Measurements from ENCODE around the gene TRAPPC6A. TPM values are rescaled to one million over a fixed set of nuclear protein-coding genes. Genes with fewer than 3 reads are reported as not detected.

The TRAPPC6A gene
- total and polyA plus RNA-seq, 9 of the 15 experiments (the other 6 are each of a cell fraction or from before 2014, with no cell fraction given), result 0.82 to 23.6 (median 11.6) TPM

DNA sequence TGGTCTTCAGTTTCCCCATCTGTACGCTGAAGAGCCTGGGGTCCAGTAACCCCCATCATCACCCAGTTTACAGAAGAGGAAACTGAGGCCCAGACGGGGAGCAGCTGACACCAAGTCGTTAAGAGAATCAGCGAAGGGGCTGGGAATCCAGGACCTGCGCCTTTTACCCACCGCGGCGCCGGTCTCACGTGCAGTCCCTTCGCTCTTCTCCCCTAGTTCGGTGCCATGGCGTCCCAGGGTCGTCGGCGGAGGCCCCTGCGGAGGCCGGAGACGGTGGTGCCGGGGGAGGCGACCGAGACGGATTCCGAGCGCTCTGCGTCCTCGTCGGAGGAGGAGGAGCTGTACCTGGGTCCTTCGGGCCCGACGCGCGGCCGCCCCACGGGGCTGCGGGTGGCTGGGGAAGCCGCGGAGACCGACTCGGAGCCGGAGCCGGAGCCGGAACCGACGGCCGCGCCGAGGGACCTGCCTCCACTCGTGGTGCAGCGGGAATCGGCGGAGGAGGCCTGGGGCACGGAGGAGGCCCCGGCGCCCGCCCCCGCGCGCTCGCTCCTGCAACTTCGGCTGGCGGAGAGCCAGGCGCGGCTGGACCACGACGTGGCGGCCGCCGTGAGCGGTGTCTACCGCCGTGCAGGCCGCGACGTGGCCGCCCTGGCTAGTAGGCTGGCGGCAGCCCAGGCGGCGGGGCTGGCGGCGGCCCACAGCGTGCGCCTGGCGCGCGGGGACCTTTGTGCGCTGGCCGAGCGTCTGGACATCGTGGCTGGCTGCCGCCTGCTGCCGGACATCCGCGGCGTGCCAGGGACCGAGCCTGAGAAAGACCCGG lies 1.2 kb upstream of the TRAPPC6A start (continued):
- TF ChIP-seq, protein P1, sequence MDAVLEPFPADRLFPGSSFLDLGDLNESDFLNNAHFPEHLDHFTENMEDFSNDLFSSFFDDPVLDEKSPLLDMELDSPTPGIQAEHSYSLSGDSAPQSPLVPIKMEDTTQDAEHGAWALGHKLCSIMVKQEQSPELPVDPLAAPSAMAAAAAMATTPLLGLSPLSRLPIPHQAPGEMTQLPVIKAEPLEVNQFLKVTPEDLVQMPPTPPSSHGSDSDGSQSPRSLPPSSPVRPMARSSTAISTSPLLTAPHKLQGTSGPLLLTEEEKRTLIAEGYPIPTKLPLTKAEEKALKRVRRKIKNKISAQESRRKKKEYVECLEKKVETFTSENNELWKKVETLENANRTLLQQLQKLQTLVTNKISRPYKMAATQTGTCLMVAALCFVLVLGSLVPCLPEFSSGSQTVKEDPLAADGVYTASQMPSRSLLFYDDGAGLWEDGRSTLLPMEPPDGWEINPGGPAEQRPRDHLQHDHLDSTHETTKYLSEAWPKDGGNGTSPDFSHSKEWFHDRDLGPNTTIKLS (IDR thresholded peaks at IDR 0.05; ENCODE audit: borderline replicate concordance, low read depth), result peak; percentile 97
- TF ChIP-seq ZNF584 (CRISPR knock-in tag; IDR thresholded peaks at IDR 0.05; ENCODE audit: low read depth) (no peak), RAD51 (IDR thresholded peaks at IDR 0.05; ENCODE audit: borderline replicate concordance, low read depth) (no peak), ZNF263 (CRISPR knock-in tag; IDR thresholded peaks at IDR 0.05; ENCODE audit: borderline replicate concordance) (peak; percentile 56), NEUROD1 (IDR thresholded peaks at IDR 0.05; ENCODE audit: borderline replicate concordance, low read depth, low read length, partially characterized antibody) (peak; percentile 48), TAL1 (IDR thresholded peaks at IDR 0.05) (no peak), NCOA6 (IDR thresholded peaks at IDR 0.05) (peak; percentile 71; the same call in 1 of the 2 replicates), MCM7 (IDR thresholded peaks at IDR 0.05) (no peak)
- TF ChIP-seq, protein P2, sequence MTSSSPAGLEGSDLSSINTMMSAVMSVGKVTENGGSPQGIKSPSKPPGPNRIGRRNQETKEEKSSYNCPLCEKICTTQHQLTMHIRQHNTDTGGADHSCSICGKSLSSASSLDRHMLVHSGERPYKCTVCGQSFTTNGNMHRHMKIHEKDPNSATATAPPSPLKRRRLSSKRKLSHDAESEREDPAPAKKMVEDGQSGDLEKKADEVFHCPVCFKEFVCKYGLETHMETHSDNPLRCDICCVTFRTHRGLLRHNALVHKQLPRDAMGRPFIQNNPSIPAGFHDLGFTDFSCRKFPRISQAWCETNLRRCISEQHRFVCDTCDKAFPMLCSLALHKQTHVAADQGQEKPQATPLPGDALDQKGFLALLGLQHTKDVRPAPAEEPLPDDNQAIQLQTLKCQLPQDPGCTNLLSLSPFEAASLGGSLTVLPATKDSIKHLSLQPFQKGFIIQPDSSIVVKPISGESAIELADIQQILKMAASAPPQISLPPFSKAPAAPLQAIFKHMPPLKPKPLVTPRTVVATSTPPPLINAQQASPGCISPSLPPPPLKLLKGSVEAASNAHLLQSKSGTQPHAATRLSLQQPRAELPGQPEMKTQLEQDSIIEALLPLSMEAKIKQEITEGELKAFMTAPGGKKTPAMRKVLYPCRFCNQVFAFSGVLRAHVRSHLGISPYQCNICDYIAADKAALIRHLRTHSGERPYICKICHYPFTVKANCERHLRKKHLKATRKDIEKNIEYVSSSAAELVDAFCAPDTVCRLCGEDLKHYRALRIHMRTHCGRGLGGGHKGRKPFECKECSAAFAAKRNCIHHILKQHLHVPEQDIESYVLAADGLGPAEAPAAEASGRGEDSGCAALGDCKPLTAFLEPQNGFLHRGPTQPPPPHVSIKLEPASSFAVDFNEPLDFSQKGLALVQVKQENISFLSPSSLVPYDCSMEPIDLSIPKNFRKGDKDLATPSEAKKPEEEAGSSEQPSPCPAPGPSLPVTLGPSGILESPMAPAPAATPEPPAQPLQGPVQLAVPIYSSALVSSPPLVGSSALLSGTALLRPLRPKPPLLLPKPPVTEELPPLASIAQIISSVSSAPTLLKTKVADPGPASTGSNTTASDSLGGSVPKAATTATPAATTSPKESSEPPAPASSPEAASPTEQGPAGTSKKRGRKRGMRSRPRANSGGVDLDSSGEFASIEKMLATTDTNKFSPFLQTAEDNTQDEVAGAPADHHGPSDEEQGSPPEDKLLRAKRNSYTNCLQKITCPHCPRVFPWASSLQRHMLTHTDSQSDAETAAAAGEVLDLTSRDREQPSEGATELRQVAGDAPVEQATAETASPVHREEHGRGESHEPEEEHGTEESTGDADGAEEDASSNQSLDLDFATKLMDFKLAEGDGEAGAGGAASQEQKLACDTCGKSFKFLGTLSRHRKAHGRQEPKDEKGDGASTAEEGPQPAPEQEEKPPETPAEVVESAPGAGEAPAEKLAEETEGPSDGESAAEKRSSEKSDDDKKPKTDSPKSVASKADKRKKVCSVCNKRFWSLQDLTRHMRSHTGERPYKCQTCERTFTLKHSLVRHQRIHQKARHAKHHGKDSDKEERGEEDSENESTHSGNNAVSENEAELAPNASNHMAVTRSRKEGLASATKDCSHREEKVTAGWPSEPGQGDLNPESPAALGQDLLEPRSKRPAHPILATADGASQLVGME (CRISPR knock-in tag; IDR thresholded peaks at IDR 0.05), result no peak
- TF ChIP-seq, protein P3, sequence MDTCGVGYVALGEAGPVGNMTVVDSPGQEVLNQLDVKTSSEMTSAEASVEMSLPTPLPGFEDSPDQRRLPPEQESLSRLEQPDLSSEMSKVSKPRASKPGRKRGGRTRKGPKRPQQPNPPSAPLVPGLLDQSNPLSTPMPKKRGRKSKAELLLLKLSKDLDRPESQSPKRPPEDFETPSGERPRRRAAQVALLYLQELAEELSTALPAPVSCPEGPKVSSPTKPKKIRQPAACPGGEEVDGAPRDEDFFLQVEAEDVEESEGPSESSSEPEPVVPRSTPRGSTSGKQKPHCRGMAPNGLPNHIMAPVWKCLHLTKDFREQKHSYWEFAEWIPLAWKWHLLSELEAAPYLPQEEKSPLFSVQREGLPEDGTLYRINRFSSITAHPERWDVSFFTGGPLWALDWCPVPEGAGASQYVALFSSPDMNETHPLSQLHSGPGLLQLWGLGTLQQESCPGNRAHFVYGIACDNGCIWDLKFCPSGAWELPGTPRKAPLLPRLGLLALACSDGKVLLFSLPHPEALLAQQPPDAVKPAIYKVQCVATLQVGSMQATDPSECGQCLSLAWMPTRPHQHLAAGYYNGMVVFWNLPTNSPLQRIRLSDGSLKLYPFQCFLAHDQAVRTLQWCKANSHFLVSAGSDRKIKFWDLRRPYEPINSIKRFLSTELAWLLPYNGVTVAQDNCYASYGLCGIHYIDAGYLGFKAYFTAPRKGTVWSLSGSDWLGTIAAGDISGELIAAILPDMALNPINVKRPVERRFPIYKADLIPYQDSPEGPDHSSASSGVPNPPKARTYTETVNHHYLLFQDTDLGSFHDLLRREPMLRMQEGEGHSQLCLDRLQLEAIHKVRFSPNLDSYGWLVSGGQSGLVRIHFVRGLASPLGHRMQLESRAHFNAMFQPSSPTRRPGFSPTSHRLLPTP (IDR thresholded peaks at IDR 0.05; ENCODE audit: borderline replicate concordance, extremely low read depth, insufficient read length), result no peak
- TF ChIP-seq, protein P4, sequence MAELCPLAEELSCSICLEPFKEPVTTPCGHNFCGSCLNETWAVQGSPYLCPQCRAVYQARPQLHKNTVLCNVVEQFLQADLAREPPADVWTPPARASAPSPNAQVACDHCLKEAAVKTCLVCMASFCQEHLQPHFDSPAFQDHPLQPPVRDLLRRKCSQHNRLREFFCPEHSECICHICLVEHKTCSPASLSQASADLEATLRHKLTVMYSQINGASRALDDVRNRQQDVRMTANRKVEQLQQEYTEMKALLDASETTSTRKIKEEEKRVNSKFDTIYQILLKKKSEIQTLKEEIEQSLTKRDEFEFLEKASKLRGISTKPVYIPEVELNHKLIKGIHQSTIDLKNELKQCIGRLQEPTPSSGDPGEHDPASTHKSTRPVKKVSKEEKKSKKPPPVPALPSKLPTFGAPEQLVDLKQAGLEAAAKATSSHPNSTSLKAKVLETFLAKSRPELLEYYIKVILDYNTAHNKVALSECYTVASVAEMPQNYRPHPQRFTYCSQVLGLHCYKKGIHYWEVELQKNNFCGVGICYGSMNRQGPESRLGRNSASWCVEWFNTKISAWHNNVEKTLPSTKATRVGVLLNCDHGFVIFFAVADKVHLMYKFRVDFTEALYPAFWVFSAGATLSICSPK (IDR thresholded peaks at IDR 0.05; ENCODE audit: borderline replicate concordance), result no peak
- TF ChIP-seq, protein P5, sequence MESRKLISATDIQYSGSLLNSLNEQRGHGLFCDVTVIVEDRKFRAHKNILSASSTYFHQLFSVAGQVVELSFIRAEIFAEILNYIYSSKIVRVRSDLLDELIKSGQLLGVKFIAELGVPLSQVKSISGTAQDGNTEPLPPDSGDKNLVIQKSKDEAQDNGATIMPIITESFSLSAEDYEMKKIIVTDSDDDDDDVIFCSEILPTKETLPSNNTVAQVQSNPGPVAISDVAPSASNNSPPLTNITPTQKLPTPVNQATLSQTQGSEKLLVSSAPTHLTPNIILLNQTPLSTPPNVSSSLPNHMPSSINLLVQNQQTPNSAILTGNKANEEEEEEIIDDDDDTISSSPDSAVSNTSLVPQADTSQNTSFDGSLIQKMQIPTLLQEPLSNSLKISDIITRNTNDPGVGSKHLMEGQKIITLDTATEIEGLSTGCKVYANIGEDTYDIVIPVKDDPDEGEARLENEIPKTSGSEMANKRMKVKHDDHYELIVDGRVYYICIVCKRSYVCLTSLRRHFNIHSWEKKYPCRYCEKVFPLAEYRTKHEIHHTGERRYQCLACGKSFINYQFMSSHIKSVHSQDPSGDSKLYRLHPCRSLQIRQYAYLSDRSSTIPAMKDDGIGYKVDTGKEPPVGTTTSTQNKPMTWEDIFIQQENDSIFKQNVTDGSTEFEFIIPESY (CRISPR knock-in tag; IDR thresholded peaks at IDR 0.05), result no peak

Data from K562 (cell line).